Measurements from ENCODE around the gene PSEN2.
"Not testable (repeated sequence)": the region's sequence is repeated elsewhere in the genome, so short reads cannot be mapped to it uniquely, and the experiment has no call there.

Gene PSEN2

DNA sequence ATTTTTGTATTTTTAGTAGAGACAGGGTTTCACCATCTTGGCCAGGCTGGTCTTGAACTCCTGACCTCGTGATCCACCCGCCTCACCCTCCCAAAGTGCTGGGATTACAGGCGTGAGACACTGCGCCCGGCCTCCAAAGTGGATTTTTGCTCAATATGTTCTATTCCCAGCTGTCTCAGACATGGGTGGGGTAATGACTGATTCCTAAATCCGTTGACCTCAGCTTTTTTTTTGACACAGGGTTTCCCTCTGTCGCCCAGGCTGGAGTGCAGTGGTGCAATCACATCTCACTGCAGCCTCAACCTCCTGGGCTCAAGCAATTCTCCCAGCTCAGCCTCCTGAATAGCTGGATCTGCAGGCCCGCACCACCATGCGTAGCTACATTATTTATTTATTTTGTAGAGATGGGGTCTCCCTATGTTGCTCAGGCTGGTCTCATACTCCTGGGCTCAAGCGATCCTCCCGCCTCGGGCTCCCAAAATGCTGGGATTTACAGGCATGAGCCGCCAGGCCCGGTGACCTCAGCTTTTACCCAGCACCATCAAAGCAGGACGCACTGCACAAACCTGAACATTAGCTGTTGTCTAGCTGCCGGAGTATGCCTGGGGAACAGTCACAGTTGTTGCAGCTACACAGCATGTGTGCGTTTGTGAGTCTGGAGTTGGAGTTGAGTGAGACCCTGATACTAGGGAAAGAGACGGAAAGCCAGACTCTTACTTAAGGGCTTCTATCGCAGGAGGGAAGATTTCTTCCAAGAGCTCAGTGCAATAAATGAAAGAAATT, 43.7 kb upstream of the PSEN2 start:
- TF ChIP-seq, protein P1, sequence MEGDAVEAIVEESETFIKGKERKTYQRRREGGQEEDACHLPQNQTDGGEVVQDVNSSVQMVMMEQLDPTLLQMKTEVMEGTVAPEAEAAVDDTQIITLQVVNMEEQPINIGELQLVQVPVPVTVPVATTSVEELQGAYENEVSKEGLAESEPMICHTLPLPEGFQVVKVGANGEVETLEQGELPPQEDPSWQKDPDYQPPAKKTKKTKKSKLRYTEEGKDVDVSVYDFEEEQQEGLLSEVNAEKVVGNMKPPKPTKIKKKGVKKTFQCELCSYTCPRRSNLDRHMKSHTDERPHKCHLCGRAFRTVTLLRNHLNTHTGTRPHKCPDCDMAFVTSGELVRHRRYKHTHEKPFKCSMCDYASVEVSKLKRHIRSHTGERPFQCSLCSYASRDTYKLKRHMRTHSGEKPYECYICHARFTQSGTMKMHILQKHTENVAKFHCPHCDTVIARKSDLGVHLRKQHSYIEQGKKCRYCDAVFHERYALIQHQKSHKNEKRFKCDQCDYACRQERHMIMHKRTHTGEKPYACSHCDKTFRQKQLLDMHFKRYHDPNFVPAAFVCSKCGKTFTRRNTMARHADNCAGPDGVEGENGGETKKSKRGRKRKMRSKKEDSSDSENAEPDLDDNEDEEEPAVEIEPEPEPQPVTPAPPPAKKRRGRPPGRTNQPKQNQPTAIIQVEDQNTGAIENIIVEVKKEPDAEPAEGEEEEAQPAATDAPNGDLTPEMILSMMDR (IDR thresholded peaks at IDR 0.05; ENCODE audit: control insufficient read depth, extremely low read depth, insufficient read depth): no peak
- no peak for DNase-seq (ENCODE audit: low read depth)
- H3K4me3 ChIP-seq (ENCODE audit: low read depth, low read length): no peak overlapping the region

DNA sequence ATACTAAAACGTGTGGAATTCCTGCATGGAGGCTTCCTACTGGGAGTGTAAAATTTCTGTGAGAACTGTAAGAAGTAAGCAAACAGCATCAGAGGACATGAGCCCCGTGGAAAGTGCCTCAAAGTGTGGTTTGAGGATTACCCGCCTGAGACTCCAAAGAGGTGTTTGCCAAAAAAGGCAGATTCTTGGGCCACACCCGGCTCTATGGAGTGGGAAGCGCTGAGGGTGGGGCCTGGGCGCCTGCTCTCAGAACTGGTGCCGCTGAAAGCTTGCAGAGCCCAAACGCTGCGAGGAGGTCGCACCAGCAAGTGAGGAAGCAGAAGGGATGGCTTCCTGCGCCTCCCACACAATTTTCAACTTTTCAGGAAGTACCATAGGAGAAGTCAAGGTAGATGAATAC, 43.0 kb upstream of the PSEN2 start:
- TF ChIP-seq, protein P1 (IDR thresholded peaks at IDR 0.05; ENCODE audit: control insufficient read depth, extremely low read depth, insufficient read depth): no peak
- no peak for DNase-seq (ENCODE audit: low read depth)
- H3K4me3 ChIP-seq (ENCODE audit: low read depth, low read length): no peak overlapping the region

DNA sequence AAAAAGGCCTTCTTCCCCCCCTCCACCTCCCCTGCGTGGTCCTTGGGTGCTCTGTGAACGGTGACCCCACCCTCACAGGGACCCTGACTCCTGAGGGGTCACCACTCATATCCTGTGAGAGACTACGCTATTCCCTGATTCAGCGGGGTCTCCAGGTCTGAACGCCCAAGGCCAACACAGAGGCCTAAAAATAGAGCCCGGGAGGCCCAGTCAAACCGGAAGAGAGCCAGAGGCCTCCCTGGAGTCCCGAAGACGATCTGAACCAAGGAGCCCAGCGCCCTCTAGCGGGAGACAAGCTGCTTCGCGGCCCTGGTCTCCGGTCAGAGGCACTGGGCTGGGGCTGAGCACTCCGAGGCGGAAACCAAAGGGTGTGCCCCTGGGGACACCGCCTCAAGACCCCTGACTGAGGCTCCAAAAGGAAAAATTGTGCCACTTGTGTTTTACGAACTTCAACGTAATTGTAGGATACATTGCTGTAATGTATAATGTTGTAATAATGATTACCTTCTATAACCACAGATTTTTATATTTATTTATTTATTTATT, 42.4 kb upstream of the PSEN2 start:
- DNase-seq (ENCODE audit: low read depth): peak; percentile 82
- H3K4me3 ChIP-seq (ENCODE audit: low read depth, low read length): no peak overlapping the region
- TF ChIP-seq, protein P1 (IDR thresholded peaks at IDR 0.05; ENCODE audit: control insufficient read depth, extremely low read depth, insufficient read depth): peak; percentile 96

DNA sequence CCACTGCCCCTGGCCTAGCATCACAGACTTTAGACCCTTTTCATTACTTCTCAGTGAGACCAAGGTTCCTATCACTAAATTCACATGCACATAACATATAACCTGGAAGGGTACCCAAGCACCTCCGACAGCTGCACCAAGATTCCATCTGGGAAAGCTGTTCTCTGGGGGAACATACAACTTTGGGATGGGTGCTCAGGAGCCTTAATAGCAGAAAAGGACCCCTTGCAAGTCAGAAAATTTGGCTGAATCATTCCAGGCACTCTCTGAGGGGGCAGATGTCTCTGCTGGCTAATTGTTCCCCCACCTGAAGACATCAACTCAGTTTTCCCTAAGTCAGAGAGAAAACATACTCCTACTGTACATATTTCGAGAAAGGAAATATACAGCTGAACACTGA, 41.3 kb upstream of the PSEN2 start:
- DNase-seq (ENCODE audit: low read depth): no peak
- TF ChIP-seq, protein P1 (IDR thresholded peaks at IDR 0.05; ENCODE audit: control insufficient read depth, extremely low read depth, insufficient read depth): no peak

DNA sequence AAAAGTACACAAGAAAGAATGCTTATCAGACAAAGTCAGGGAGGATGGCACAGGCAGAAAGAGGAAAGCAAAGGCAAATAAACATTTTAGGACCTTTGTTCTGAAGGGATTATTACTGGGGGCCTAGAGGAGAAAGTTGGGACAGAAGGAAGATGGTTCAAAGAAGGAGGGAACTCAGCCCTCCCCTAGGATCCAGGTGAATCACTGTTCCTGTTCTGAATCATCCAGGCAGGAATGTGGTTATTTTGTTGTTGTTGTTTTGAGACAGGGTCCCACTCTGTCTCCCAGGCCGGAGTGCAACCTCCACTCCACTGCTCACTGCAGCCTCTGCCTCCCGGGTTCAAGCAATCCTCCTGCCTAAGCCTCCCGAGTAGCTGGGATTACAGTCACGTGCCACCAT, 38.5 kb upstream of the PSEN2 start:
- no peak overlapping the region for H3K4me3 ChIP-seq (ENCODE audit: low read depth, low read length)
- DNase-seq (ENCODE audit: low read depth): no peak
- TF ChIP-seq, protein P1 (IDR thresholded peaks at IDR 0.05; ENCODE audit: control insufficient read depth, extremely low read depth, insufficient read depth): no peak

More for the DNA sequence above, 41.3 kb upstream of the PSEN2 start:
- H3K4me3 ChIP-seq (ENCODE audit: low read depth, low read length): no peak overlapping the region

DNA sequence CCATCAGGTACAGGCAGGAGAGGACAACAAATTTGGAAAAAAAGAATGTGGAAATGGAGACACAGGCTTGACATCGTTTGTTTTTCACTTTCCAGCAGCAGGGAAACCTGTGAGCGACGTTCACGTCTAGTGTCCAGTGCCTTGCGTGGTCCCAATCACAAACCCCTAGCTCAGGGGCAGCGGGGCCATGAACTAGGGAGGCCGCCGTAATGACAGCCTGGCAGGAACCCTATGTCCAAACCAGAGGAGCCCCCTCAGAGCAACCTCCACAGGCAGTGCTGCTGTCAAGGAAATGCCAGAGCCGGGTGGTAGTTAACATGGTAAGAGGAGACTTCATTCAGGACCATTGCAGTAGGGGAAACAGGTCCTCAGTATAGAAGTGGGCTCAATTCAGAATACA, 37.8 kb upstream of the PSEN2 start:
- TF ChIP-seq, protein P1 (IDR thresholded peaks at IDR 0.05; ENCODE audit: control insufficient read depth, extremely low read depth, insufficient read depth): no peak
- no peak overlapping the region for H3K4me3 ChIP-seq (ENCODE audit: low read depth, low read length)
- DNase-seq (ENCODE audit: low read depth): no peak

DNA sequence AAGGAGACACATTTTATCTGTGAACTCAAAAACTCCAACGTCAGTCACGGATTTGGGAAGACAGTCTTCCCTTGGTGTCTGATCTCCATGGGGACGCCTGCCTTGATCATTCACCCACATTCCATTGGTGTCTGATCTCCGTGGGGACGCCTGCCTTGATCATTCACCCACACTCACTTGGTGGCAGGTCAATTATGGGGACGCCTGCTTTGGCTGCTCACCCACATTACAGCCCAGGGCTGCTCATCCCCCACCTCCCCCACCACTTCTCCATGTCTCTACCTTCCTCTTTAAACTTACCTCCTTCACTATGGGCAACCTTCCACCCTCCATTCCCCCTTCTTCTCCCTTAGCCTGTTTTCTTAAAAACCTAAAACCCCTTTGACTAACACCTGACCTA, 36.2 kb upstream of the PSEN2 start:
- H3K4me3 ChIP-seq (ENCODE audit: low read depth, low read length); DNase-seq (ENCODE audit: low read depth): not testable (repeated sequence)

DNA sequence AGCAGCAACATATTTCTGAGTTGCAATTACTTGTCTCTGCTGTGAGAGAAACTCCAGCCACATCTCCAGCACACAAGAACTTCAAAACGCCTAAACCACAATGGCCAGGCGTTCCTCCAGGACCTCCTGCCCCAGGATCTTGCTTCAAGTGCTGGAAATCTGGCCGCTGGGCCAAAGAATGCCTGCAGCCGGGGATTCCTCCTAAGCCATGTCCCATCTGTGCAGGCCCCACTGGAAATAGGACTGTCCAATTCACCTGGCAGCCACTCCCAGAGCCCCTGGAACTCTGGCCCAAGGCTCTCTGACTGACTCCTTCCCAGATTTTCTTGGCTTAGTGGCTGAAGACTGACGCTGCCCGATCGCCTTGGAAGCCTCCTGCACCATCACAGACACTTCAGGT, 35.0 kb upstream of the PSEN2 start:
- not testable (repeated sequence) for H3K4me3 ChIP-seq (ENCODE audit: low read depth, low read length); DNase-seq (ENCODE audit: low read depth)

DNA sequence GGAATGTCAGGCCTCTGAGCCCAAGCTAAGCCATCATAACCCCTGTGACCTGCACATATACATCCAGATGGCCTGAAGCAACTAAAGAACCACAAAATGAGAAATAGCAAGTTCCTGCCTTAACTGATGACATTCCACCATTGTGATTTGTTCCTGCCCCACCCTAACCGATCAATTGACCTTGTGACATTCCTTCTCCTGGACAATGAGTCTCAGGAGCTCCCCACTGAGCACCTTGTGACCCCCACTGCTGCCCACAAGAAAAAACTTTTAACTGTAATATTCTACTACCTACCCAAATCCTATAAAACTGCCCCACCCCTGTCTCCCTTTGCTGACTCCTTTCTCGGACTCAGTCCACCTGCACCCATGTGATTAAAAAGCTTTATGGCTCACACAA, 32.5 kb upstream of the PSEN2 start:
- not testable (repeated sequence) for DNase-seq (ENCODE audit: low read depth); H3K4me3 ChIP-seq (ENCODE audit: low read depth, low read length)
